ENCODE results near the gene WNT11. TPM values are rescaled to one million over a fixed set of nuclear protein-coding genes. Genes with fewer than 3 reads are reported as not detected.

Gene WNT11
- total RNA-seq, 1 donor from 2014 or later: 4.1 TPM

- no peaks in the 10 kb centered on the region for H3K9me3 Mint-ChIP-seq (ENCODE audit: unreplicated experiment)
- no peak for DNase-seq (ENCODE audit: extremely low spot score, unreplicated experiment)
- H3K36me3 Mint-ChIP-seq (ENCODE audit: unreplicated experiment): no peaks in the 10 kb centered on the region
- H3K27ac Mint-ChIP-seq (ENCODE audit: unreplicated experiment): no peak overlapping the region
- H3K4me1 Mint-ChIP-seq (ENCODE audit: unreplicated experiment): peaks cover 2% of the 10 kb centered on the region
- TF ChIP-seq, protein P1, sequence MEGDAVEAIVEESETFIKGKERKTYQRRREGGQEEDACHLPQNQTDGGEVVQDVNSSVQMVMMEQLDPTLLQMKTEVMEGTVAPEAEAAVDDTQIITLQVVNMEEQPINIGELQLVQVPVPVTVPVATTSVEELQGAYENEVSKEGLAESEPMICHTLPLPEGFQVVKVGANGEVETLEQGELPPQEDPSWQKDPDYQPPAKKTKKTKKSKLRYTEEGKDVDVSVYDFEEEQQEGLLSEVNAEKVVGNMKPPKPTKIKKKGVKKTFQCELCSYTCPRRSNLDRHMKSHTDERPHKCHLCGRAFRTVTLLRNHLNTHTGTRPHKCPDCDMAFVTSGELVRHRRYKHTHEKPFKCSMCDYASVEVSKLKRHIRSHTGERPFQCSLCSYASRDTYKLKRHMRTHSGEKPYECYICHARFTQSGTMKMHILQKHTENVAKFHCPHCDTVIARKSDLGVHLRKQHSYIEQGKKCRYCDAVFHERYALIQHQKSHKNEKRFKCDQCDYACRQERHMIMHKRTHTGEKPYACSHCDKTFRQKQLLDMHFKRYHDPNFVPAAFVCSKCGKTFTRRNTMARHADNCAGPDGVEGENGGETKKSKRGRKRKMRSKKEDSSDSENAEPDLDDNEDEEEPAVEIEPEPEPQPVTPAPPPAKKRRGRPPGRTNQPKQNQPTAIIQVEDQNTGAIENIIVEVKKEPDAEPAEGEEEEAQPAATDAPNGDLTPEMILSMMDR (IDR thresholded peaks at IDR 0.05): no peak
- no peak overlapping the region for H3K4me3 Mint-ChIP-seq (ENCODE audit: unreplicated experiment)
- peaks cover 28% of the 10 kb centered on the region for H3K27me3 Mint-ChIP-seq (ENCODE audit: unreplicated experiment)
Measured at GRCh38 chr11:76214186-76214585, 7.9 kb upstream of the WNT11 start.

DNA sequence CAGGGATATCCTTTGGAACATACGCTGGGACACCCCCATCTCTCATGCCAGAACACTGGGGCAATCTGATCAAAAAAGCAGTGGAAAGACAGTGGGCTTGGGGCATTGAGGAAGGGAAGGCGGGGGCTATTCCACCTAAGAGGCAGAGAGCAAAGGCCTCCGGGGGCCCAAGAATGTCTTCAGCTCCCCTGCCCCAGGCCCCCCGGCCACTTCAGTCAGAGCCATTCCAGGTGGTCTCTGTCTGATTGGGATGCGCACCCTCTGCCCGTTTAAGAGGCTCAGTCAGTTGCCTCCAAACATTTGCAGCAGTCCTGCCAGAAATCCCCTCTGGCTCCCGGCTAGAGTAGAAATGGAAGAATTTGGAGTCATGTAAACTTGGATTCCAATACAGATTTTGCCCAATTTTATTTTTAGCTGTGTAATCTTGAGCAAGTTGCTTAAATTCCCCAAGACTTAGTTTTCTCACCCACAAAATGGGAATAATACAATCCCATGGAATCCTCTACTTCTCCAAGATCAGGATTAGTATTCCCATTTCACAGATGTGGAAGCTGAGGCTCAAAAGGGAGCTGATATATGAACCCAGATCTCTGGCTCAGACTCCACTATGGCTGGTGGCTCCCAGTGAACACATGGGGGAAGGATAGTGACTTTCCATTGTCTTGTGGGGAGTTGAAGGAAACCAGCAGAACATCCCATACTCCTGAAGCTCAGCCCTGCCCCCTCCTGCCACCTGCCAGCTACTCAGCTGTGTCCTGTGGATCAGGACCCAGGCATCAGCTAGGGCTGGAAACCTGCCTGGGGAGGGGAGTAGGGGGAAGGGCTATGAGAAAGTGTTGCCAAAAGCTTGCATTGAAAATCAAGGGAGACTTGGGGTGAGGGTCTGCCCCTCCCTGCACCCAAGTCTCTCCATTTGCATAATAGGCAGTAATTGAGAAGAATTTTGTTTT is 6.1 kb upstream of the WNT11 start:
- Mint-ChIP-seq H3K4me1 (ENCODE audit: unreplicated experiment) (peaks cover 6% of the 10 kb centered on the region), H3K27me3 (ENCODE audit: unreplicated experiment) (peaks cover 25% of the 10 kb centered on the region), H3K27ac (ENCODE audit: unreplicated experiment) (no peak overlapping the region), H3K4me3 (ENCODE audit: unreplicated experiment) (no peak overlapping the region), H3K36me3 (ENCODE audit: unreplicated experiment) (no peaks in the 10 kb centered on the region), H3K9me3 (ENCODE audit: unreplicated experiment) (no peaks in the 10 kb centered on the region)
- no peak for DNase-seq (ENCODE audit: extremely low spot score, unreplicated experiment)
- TF ChIP-seq, protein P1 (IDR thresholded peaks at IDR 0.05): no peak

GRCh38 chr11:76210931-76211851 is 4.9 kb upstream of the WNT11 start:
- TF ChIP-seq, protein P1 (IDR thresholded peaks at IDR 0.05): no peak
- Mint-ChIP-seq H3K27ac (ENCODE audit: unreplicated experiment) (no peak overlapping the region), H3K9me3 (ENCODE audit: unreplicated experiment) (no peaks in the 10 kb centered on the region), H3K36me3 (ENCODE audit: unreplicated experiment) (no peaks in the 10 kb centered on the region), H3K4me1 (ENCODE audit: unreplicated experiment) (peaks cover 13% of the 10 kb centered on the region), H3K4me3 (ENCODE audit: unreplicated experiment) (peak overlapping the region; percentile 64), H3K27me3 (ENCODE audit: unreplicated experiment) (peaks cover 25% of the 10 kb centered on the region)
- DNase-seq (ENCODE audit: extremely low spot score, unreplicated experiment): no peak

- Mint-ChIP-seq H3K4me1 (ENCODE audit: unreplicated experiment) (peaks cover 21% of the 10 kb centered on the region), H3K4me3 (ENCODE audit: unreplicated experiment) (peak overlapping the region; percentile 53), H3K9me3 (ENCODE audit: unreplicated experiment) (no peaks in the 10 kb centered on the region), H3K27me3 (ENCODE audit: unreplicated experiment) (peaks cover 32% of the 10 kb centered on the region), H3K27ac (ENCODE audit: unreplicated experiment) (no peak overlapping the region), H3K36me3 (ENCODE audit: unreplicated experiment) (no peaks in the 10 kb centered on the region)
- TF ChIP-seq, protein P1 (IDR thresholded peaks at IDR 0.05): no peak
- DNase-seq (ENCODE audit: extremely low spot score, unreplicated experiment): no peak
Measured at GRCh38 chr11:76209973-76210930, 4.0 kb upstream of the WNT11 start.
